Measurements from ENCODE around the gene MYO5B.

MYO5B gene

DNA sequence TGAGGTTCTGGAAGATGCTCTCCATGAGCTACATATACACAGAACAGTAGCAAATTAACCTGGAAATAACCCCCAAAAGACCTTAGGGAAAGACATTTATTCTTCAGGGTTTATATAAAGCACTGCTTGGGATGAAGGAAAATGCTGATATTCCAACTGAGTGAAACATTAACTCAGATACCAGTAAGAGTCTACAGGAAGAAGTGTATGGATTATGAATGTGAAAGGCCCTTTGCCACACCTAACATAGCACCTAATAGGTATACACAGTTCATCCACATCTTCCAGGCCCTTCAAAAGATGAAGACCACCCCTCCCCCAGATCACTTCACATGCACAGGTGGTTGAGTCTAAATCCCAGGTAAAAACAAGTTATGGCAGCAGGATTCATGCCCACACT, 50.4 kb downstream of the MYO5B start:
- DNase-seq (ENCODE audit: low spot score) = no peak

DNA sequence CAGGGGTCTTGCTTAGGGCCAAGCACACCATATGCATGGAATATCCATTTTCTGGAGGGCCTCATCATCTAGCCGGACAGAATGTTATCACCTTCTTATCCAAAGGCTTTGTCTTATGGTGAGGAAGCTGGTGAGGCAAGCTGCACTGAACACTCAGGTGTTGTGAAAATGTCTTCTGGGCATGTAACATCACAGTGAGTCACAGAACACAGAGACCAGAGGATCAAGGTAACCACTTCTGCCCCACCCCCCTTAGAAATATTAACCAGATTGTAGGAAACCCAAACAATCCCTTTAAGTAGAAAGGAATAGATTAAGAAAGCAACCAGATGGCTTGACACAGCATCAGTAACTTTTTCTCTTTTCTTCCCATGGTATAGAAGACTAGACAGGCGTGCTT, 51.1 kb downstream of the MYO5B start:
- DNase-seq (ENCODE audit: low spot score) = no peak

DNA sequence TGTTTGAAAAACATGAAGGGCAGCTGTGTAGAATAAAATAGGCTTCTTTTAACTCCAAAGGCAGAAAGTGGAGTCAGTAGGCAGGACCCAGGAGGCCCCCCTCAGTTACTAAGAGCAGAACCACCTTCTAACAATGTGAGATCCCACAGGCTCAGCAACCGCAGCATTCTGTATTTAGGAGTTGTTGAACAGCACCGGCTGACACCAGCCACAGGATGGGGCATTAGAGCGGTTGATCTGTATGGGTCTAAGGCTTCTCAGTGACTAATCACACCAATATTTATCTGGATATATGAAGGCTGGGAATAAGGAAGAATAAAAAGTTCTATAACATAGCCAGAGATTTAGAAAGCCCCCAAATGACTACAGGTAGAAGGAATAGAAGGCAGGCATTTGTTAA, 51.7 kb downstream of the MYO5B start:
- no peak for DNase-seq (ENCODE audit: low spot score)

DNA sequence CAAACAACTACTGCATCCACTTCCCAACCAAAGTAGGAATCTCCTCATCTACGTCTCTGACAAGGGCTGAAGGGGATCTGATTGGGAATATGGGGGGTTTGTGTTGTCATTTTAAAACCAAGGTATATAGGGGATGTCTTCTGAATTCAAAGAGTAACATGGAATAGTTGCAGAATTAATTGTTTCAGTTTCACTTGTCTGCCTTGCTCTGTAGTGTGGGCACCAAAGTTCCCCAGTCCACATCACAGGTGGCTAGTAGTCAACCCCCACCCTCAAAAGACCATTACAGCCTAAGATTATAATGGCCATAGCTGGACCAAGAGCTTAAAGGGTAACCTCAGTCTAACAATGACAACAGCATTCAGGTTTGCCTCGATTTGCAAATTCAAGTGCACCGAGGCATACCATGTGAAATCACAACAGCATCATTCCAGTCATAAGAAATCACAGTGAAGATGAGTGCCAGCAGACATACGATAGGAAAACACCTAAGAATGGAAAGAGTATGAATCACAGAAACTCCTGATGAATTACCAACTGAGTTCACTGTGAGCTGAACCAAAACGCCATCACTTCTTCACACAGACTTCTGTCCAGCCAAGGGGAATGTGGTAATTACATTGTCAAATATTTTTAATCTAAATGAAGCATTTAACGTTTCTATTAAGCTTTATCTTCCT, 52.4 kb downstream of the MYO5B start:
- no peak for DNase-seq (ENCODE audit: low spot score)

DNA sequence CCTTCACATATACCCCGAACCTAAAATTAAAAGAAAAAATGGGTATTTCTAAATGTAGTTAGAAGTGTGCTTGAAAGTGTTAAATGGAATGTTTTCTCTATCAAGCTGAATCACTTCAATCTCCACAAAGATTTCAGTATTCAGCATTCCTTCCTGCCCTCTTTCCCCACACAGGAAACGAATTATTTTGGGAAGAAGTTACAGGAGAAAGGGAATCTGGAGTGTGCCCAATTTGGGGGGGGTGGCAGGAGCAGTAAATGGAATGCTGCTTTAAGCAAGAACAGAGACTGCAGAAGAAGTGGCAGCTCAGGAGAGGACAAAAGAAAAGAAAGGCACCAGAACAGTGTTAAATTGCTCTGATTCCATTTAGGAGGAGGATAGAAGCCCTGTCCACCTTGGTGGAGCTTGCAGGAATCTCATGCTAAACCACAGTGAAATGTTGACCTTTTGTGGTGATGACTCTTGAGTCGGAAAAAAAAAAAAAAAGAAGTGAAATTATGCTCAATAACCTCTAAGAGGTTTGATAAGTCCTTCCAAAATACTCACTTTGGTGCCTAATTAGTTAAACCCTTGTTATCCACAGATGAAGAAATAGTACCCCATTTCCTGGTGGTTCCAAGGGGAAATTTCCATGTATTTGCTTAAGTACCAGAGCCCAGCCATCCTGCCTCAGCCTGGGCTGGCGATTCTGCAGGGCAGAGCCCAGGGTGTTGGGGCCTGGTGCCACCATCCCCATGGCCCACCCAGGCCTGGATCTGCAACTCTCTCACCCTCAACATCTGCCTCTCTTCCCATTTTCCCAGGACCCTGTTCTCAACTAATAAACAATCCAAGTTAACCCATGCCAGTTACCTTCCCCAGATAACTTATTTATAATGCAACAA, 56.5 kb downstream of the MYO5B start:
- DNase-seq (ENCODE audit: low spot score) = no peak

DNA sequence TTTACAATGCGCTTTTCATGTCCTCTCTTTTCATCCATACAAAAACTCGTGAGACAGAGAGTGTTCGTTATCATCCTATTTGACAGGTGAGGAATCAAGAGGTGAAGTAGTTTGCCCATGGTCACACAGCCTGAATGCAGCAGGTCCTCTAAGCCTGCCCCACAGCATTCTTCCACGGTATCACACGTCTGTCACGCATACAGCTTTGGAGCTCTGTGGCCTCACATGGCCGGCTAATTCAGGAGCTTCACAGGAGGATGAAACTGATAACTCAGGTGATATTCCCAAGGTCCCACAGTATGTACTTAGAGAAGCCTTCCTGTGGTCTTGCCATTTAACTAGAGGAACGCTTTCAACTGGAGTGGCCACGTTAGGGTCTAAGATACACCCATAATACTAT, 59.0 kb downstream of the MYO5B start:
- no peak for DNase-seq (ENCODE audit: low spot score)

DNA sequence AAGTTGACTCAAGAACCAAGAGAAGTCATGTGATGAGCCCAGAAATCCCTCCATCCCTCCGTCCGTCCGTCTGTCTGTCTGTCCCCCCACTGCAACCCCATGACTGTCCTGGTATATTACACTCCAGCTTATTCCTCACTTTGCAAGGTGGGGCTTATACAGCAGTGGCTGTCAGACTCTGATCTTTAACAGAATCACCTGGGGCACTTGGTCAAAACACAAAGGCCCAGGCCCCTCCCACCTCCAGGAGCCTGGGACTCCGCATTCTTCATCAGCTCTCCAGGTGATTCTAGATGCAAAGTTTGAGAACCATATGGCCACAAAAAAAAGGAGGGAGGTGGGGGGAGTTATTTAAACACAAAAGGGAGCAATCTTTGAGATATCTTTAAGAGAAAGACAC, 61.4 kb downstream of the MYO5B start:
- no peak for DNase-seq (ENCODE audit: low spot score)

DNA sequence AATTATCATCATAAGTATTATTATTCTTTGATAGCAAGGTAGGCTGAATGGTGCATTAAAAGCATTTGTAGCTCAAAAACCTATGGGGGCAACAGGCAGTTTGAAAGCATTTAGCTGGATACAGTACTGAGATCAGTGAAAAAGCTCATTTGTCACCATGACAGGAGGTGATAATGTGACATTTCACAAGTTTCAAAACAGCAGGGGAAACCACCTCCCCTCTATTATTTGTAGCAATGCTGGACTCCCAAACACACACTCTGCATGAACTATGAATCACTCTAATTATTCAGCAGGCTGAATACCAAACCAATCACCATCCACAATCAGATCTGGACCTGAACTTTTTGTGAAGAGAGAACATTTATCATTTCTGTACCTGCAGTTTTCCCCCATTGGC, 63.4 kb downstream of the MYO5B start:
- DNase-seq (ENCODE audit: low spot score) = no peak

DNA sequence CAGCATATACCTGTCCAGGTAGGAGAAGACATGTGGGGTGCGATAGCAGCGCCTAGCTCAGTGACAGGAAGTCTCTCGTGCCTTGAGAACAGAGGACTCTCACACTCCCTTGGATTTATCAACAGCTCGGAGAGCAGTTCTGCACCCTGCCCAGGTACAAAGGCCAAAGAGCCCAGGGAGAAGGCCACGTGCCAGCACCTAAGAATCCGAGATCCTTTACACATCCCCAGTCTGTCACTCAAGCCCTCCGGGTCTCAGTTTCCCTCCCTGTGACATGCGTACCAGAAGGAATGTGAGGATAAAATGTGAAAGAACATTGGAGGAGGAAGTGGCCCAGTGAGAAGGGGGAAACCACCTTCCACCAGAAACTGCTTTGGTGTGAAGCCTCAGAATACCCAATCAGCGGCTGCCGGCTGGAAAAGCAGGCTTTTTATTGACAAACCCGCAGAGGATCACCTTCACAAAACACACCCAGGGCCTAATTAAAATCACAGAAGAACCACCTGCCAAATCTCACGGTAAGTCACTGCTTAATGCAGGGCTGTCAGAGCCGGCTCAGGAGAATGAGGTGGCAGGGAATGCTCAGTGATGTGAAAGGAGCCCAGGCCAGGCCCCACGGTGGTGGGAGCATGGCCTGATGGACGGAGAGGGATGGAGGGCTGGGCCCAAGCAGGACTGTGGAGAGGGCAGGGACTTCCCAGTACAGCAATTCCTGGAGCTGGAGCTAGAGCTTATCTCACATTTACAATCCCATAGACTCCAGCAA, 66.3 kb downstream of the MYO5B start:
- DNase-seq (ENCODE audit: low spot score) = no peak

DNA sequence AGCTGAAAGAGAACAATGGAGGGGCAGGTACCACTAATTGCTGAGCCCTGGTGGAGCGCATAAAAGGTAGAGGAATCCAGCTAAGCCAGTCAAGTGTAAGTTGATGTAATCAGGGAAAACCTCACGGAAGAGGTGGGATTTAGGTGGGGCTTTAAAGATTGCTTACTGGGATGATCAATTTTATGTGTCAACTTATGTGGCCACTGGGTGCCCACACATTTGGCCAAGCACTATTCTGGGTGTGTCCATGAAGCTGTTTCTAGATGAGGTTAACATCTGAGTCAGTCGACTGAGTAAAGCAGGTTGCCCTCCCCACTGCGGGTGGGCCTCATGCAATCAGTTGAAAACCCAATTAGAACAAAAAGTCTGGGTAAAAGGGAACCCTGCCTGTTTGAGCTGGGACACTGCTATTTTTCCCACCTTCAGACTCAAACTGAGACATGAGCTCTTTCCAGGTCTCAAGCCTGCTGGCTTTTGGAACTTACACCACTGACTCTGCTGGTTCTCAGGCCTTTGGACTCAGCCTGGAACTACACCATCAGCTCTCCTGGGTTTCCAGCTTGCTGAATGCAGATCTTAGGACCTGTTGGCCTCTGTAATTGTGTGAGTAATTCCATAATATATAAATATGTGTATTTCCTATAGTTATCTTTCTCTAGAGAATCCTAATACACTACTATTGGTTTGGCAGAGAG, 67.3 kb downstream of the MYO5B start:
- no peak for DNase-seq (ENCODE audit: low spot score)

DNA sequence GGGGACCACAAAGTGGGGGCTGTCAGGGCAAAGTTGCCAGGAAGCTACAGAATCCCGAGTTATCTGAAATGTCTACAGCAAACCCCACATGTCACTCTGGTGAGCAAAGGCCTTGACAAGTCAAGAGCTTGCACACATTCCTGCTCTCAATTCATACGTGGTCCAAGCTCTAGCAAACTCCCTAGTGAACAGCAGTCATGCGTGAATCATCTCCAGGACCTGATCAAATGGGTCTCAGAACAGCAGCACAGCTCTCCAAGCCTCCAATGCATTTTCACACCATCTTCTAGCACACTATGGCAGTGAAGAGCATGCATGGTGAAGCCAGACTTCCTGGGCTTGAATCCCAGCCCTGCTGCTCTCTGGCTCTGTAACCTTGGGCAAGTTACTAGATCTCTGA, 68.5 kb downstream of the MYO5B start:
- no peak for DNase-seq (ENCODE audit: low spot score)

DNA sequence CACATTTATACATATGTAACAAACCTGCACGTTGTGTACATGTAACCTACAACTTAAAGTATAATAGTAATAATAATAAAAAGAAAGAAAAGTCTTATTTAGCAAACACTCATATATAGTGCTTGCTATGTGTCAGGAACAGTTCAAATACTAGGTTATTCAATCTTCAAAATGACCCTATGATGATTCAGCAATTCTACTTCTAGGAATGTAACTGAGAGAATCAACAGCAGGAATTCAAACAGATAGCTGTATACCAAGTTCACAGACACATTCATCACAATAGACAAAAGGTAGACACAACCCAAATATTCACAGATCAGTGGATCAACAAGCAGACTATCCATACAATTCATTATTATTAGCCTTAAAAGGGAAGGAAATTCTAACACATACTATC, 69.5 kb downstream of the MYO5B start:
- no peak for DNase-seq (ENCODE audit: low spot score)

DNA sequence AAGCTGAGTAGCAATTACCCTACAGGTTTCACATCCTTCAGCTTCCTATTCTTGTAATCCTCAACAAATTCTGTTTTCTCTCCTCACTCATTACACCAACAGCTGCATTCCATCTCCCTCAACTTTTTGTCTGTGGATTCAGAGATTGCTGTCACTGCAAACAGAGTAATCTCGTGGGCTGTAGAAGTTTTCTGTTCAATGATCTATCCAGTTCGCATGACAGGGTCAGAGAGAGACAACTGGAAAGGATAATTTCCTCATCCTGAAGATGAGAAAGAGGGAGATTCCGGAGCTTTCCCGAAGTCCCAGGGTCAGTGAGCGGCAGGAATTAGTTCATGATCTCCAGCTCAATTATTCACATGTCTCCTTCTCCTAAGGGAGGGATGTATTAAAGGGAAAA, 75.7 kb downstream of the MYO5B start:
- no peak for DNase-seq (ENCODE audit: low spot score)

DNA sequence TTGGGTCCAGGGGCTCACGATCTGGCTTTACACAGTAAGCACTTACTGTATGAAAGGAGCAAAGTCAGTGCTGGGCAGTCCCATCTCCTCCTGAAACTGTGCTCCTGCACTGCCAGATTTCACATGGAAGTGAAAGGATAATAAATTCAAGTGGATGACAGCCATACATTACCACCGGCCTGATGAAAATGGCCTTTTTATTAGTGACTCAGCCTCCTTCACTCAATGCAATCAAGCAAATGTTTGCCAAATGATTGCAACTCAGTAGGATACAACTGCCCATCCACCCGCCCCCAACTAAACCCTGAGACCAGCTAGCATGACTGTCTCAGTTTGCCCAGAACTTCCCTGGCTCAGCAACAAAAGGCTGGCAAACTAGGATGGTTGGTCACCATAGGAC, 77.1 kb downstream of the MYO5B start:
- DNase-seq (ENCODE audit: low spot score) = no peak

DNA sequence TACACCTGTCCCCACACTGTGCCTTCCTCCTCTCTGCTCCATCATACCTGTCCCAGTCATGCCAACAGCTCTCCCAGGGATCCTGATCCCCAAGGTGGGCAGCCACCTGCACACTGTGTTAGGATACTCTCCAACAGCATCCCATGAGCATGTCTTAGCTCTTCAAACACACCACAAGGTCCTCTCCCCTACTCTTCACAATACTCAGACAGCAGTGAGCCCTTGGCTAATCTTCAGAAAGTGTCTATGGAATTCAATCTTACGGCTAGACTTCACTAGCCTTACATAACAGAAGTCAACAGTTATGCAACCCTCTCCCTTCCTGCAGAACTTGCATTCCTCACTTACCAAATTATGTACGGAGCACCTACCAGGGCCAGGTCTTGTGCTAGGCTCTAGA, 79.9 kb downstream of the MYO5B start:
- DNase-seq (ENCODE audit: low spot score) = no peak

DNA sequence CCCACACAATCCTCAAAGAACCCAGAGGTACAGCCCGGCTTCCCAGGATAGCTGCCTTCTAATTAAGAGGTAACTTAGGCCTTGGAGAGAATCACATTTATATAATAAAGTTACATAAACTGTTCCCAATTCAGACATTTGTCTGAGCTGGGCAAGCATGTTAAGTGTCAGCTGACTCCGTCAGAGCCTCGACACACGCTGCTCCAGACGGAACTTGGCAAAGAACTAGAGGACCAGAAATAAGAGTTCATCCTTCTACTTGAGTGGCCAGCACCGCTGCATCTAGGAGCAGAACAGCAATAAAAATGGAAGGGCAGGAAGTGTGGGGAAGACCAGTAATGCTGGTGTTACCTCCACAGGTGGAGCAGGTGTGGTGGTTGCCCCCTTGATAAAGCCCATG, 80.5 kb downstream of the MYO5B start:
- no peak for DNase-seq (ENCODE audit: low spot score)

DNA sequence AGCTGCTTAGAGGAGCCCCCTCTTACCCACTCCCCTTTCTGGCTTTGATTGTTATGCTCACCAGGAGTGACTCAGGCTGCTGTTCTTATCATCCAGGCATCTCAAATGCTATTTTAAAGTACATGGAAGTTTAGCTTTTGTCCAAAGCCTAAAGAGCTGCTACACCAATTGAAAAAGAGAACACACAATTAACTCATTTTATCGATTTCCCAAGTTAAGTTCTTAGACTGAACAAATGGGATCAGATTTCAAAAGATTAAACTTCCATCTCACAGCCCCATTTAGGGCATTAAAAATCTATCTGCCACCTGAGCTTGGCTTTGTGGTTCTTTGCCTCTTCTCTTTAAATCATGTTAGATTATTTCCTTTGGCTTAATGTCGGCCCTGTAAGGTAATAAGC, 81.2 kb downstream of the MYO5B start:
- DNase-seq (ENCODE audit: low spot score) = no peak

DNA sequence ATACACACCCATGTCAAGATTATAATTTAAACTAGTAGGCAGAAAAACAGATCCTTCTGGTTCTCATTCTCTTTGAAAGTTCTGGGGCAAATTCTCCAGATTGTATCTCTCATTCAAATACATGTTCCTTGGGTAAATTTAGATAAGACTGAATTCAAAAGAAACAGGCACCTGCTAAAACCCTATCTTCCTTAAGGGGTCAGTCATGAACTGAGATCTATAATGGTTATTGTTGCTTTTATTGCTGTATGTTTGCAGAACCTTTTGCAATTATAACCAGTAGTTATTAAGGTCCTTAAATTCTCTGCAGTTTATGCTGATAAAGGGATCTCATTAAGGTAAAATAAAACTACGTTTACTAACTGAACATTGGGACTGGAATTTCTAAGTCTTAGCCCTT, 83.5 kb downstream of the MYO5B start:
- DNase-seq (ENCODE audit: low spot score) = no peak

DNA sequence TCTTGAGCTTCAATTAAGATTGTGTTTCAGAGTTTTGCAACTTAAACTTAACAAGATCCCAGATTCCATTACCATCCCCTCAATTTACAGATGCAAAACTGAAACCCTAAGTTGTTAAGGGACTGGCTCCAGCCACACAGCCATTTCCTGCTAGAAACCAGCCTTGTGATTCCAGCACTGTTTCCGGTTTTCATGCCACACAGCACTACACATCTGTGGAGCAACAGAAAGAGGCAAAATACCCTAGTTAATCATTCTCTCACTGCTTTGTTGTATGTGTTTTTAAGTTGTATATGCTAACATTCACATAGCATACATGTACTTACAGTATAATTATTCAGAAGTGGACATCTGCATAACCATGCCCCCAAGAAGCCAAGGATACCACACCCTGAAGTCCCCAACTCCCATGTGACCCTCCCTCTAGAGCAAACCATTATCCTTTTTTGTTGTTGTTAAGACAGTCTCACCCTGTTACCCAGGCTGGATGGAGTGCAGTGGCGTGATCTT, 87.4 kb downstream of the MYO5B start:
- no peak for DNase-seq (ENCODE audit: low spot score)

DNA sequence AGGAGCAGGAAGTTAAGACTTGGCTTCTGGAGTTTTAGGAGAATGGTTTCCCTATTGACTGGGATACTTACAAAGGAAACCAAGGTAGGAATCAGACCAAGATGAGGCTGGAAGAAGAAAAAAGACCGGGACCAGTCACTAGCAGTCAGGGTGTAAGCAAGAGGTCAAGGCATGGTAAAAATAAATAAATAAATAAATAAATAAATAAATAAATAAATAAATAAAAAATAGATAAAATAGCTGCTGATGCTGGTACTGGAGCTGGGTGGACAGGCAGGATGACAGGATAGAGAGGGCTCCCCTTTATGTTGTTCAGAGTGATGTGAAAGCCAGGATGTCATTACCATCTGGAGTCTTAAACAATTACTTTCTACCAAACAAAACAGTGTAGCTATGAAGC, 89.9 kb downstream of the MYO5B start:
- no peak for DNase-seq (ENCODE audit: low spot score)

DNA sequence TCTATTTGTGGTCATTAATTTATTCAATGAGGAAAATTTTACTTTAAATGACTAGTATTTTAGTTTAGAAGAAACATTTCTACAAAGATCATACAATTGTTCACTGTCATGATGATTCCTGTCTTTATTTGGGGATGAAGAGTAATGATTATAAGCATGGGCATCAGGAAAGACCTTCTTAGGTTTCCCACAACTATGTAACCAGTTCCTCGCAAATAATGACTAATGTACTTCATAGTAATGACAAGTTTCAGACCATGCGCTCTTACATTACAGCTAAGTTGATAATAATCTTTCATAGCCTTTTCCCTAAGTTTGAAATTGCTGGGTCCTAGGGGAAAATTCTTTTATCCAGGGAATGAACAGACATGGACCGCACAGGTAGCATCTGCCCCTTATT, 90.5 kb downstream of the MYO5B start:
- DNase-seq (ENCODE audit: low spot score) = no peak

DNA sequence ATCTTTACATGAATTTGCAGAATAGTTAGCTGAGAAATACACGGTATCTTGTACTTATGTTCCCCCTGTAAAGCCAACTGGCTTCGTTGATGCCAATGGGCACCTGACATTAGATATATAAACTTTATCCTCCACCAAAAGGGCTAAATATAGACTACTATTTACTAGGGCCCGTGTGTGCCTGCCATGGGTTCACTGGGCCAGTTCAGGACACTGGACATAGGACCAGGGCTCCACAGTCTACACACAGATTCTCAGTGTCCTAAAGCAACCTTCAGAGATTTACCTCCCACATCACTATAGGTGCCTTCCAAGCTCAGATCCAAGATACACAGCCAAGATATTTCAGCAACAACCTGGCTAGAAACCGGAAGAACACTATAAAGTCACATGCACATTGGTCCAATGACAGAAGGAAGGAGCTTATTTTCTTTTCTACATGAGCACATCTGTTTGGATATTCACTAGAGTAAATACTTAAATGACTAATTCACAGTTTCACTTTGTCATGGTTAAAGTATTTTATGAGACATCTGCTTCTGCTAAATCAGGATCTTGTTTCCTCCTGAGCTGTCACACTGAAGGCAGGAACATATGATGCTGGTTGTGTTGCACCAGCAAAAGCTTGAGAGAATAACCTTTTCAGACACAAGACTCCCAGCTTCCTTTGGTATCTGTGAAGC, 95.1 kb downstream of the MYO5B start:
- no peak for DNase-seq (ENCODE audit: low spot score)

All from germinal center (tissue), 1 donor.